Measurements from ENCODE around the gene EML3. TPM values are rescaled to one million over a fixed set of nuclear protein-coding genes. Genes with fewer than 3 reads are reported as not detected.
"Not testable (repeated sequence)": the region's sequence is repeated elsewhere in the genome, so short reads cannot be mapped to it uniquely, and the experiment has no call there.

EML3 gene
- total RNA-seq, 2 experiments from 2014 or later: 126 to 131 TPM

- ChIA-PET CTCF (interaction anchor here (0.8 to 3.2 kb wide), 2 partner anchors 21 to 29 kb away, joined by 3 to 9 read pairs; partner anchors contain the start of genes C11orf98 and CSKMT), POLR2A (interaction anchor here (0.7 to 3.3 kb wide), 3 partner anchors 21 to 27 kb away, joined by 4 to 24 read pairs (median 4); partner anchors contain the start of genes C11orf98, CSKMT, LBHD1 and UQCC3)
These were observed 31.6 kb upstream of the EML3 start for GRCh38 chr11:62644220-62644619.

GRCh38 chr11:62632492-62632891, 19.9 kb upstream of the EML3 start:
- ChIA-PET POLR2A (no interaction called here), CTCF (interaction anchor here (2.5 kb wide), 1 partner anchor 9 kb away, joined by 10 read pairs; no protein-coding TSS in a partner anchor)

- ChIA-PET POLR2A (no interaction called here), CTCF (interaction anchor here (1.0 kb wide), 1 partner anchor 17 kb away, joined by 3 read pairs; no protein-coding TSS in a partner anchor)
These were observed 15.1 kb upstream of the EML3 start for GRCh38 chr11:62627713-62628112.

- ChIA-PET CTCF (interaction anchor here (0.6 to 2.4 kb wide), 7 partner anchors 9 to 239 kb away, joined by 3 to 10 read pairs (median 5); partner anchors contain the start of genes ROM1 and TUT1), POLR2A (interaction anchor here (0.7 to 2.1 kb wide), 12 partner anchors 9 to 166 kb away, joined by 3 to 13 read pairs (median 4); partner anchors contain the start of genes C11orf98, CSKMT, EEF1G and EML3)
These were observed 10.0 kb upstream of the EML3 start for GRCh38 chr11:62622476-62623089.

- POLR2A ChIA-PET: interaction anchor here (0.6 to 2.1 kb wide), 19 partner anchors 9 to 167 kb away, joined by 3 to 13 read pairs (median 5); partner anchors contain the start of genes C11orf98, CSKMT, EEF1G and EML3
These were observed 9.2 kb upstream of the EML3 start, which contains the start of gene B3GAT3 for GRCh38 chr11:62621567-62622470. Gene B3GAT3 (minus strand): TSS chr11:62621986. CDS start chr11:62621947, 39 bp downstream.

GRCh38 chr11:62621027-62621566, 8.5 kb upstream of the EML3 start:
- CTCF ChIA-PET: interaction anchor here (1.0 to 2.4 kb wide), 6 partner anchors 8 to 51 kb away, joined by 3 to 10 read pairs (median 4); partner anchors contain the start of genes C11orf98, CSKMT, INTS5 and LBHD1
- POLR2A ChIA-PET: interaction anchor here (0.6 to 2.1 kb wide), 13 partner anchors 8 to 263 kb away, joined by 3 to 13 read pairs (median 7); partner anchors contain the start of genes C11orf98, CSKMT, EML3 and GANAB

More at GRCh38 chr11:62621567-62622470, 9.2 kb upstream of the EML3 start, which contains the start of gene B3GAT3:
- CTCF ChIA-PET: interaction anchor here (0.6 to 2.4 kb wide), 9 partner anchors 8 to 72 kb away, joined by 3 to 10 read pairs (median 5); partner anchors contain the start of genes C11orf98, CSKMT, INTS5 and LBHD1

GRCh38 chr11:62616957-62617356, 4.4 kb upstream of the EML3 start:
- CTCF ChIA-PET: interaction anchor here (0.9 to 1.6 kb wide), 4 partner anchors 24 to 170 kb away, joined by 3 read pairs; partner anchors contain the start of genes C11orf98, CSKMT and TMEM179B
- POLR2A ChIA-PET: not testable (repeated sequence)

DNA sequence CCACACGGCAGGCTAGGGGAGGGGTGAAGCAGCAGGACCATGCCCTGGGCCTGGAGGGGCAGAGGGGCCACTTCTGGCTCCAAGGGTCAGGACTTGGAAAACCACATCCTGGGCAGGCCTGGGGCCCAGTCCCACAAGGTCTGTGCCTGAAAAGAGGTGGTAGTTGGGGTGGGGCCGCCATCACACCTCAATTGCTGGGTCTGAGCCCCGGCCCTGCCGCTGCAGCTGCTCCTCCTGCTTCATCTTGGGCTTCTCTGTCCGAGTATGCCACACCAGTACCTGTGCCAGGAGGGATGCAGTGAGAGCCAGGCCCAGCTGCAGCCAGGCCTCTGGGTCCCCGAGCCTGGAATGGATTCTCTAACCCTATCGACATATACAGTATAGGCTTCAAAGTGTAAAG, 2.9 kb upstream of the EML3 start:
- POLR2A ChIA-PET: interaction anchor here (0.6 to 0.7 kb wide), 2 partner anchors 16 to 108 kb away, joined by 3 read pairs; no protein-coding TSS in a partner anchor
- CTCF ChIA-PET: interaction anchor here (0.6 to 1.6 kb wide), 3 partner anchors 27 to 172 kb away, joined by 3 read pairs; partner anchors contain the start of gene TMEM179B

DNA sequence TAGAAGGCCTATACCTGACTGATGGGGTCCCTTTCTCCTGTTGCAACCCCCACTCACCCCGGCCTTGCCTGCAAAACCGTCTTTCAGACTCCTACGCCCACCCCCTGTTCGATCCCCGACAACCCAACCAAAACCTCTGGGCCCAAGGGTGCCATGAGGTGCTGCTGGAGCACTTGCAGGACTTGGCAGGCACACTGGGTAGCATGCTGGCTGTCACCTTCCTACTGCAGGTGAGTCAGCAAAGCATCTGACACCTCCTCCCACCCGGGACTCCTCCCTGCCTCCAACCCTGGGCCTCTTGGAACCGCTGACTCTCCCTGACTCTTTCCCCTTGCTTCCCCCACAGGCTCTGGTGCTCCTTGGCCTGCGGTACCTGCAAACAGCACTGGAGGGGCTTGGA, 1.7 kb upstream of the EML3 start:
- CTCF ChIA-PET: no interaction called here
- POLR2A ChIA-PET: no interaction called here

GRCh38 chr11:62613291-62613778, 760 bp upstream of the EML3 start:
- ChIA-PET CTCF (interaction anchor here (0.8 to 6.1 kb wide), 4 partner anchors 8 to 40 kb away, joined by 4 to 46 read pairs (median 4); partner anchors contain the start of genes B3GAT3, INTS5 and TUT1), POLR2A (interaction anchor here (0.6 to 4.0 kb wide), 4 partner anchors 8 to 52 kb away, joined by 3 to 12 read pairs (median 4); partner anchors contain the start of genes B3GAT3, C11orf98, CSKMT and EEF1G)

GRCh38 chr11:62611705-62612365, 740 bp downstream of the EML3 start:
- CTCF ChIA-PET: interaction anchor here (0.5 to 6.1 kb wide), 14 partner anchors 10 to 184 kb away, joined by 3 to 46 read pairs (median 4); partner anchors contain the start of genes B3GAT3, LBHD1, MTA2 and TUT1
- POLR2A ChIA-PET: interaction anchor here (0.6 to 4.0 kb wide), 7 partner anchors 9 to 185 kb away, joined by 3 to 14 read pairs (median 4); partner anchors contain the start of genes C11orf98, CSKMT, EEF1G and MTA2

DNA sequence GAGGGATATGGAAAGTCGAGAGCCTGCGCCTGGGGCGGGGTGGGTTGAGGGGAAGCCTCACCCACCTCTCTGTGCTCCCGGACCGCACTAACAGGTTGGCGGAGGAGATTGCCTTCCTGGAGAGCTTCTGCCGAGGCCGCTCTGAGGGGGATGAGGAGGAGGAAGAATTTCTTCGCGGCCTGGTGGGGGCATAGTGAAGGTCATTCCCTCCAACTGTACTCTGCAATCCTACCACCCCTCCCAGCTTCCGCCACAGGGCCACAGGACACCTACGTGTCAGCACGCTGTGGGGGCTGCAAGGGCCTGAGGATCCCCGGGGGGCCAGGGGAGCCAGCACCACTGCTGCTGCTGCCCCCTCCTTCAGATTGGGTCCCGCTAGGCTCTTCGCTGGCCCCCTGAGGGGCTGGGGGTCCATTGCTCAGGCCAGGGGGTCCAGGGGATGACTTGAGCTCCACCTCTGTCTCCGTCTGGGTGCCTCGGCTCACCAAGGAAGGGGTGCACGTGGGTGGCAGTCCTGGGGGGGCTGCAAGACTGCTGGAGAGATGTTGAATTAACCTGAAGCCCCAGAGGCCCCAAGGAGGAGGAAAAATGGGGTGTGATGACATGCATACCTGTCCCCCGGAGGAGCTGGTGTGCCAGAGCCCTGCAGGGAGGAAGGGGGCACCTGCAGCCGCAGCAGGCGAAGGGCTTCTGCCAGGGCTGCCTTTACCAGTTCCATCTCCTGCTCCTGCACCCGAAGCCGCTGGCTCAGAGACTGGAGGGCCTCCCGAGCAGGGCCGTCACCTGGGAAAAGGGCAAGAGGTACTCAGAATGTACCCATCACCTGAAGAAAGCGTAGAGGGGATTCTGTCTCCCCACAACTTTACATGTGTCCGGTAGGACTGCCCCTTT, 1.5 kb downstream of the EML3 start:
- POLR2A ChIA-PET: interaction anchor here (1.0 to 4.0 kb wide), 5 partner anchors 10 to 54 kb away, joined by 3 to 14 read pairs (median 12); partner anchors contain the start of genes C11orf98, CSKMT, MTA2 and TUT1
- CTCF ChIA-PET: interaction anchor here (0.5 to 6.1 kb wide), 14 partner anchors 10 to 256 kb away, joined by 3 to 46 read pairs (median 4); partner anchors contain the start of genes B3GAT3, MTA2 and TUT1

DNA sequence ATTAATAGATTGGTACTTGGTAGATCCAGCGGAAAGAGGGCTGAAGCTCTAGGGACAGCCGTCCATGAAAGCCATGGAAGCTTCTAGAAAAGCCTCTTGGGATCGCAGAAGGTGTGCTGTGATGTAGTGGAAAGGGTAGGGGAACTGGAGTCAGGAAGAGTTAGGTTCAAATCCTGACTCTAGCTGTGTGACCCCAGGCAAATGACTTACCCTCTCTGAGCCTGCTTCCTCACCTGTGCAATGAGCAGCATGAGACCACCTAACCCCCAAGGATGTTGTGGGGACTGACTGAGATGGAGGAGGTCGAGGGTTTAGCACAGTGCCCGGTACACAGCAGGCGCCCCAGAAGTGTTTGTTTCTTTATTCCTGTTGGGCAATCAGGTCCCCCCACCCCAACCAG, 2.2 kb downstream of the EML3 start:
- POLR2A ChIA-PET: interaction anchor here (4.0 kb wide), 1 partner anchor 55 kb away, joined by 12 read pairs; the partner anchor contains the start of genes C11orf98 and CSKMT
- CTCF ChIA-PET: interaction anchor here (0.5 to 6.1 kb wide), 7 partner anchors 10 to 257 kb away, joined by 3 to 46 read pairs (median 4); partner anchors contain the start of genes MTA2 and TUT1

- POLR2A ChIA-PET: no interaction called here
- CTCF ChIA-PET: interaction anchor here (6.1 kb wide), 1 partner anchor 16 kb away, joined by 46 read pairs; the partner anchor contains the start of gene TUT1
These were observed 3.8 kb downstream of the EML3 start for GRCh38 chr11:62608776-62609175.

DNA sequence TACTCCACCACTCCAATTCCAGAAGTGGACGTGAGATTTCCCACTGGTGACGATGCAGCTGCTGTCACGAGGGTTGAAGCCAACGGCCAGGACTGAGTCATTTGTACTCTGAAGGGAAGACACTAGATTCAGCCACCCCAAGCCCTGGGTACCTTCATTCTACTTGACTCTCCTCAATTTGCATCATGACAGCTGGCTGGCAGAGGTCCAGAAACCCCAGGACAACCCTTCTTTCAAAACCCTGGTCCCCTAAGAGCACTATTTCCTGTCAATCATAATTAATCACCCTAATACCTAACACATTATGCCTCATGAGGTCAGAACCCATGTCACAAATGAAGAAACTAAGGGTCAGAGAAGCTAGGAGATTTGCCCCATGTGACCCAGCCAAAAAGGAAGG, 4.9 kb downstream of the EML3 start:
- POLR2A ChIA-PET: interaction anchor here (0.8 kb wide), 1 partner anchor 16 kb away, joined by 3 read pairs; the partner anchor contains the start of gene TUT1

DNA sequence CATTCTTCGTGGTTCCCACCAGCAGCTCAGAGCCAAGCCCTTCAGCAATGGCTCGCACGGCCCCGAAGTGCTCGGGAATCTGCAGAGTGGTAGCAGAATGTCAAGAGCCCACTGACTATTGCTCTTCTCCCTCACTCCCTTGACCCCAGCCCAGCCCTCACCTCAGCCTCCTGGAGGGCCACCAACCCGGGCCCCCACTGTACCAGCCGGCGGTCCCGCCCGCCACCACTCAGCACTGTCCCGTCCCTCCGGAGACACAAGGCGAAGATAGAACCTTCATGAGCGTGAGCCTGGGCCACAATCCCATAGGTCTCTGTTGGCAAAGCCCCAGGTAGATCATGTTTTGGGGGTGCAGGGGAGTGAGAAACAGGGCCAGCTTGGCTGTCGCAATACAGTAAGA, 6.7 kb downstream of the EML3 start:
- ChIA-PET CTCF (interaction anchor here (1.0 to 1.4 kb wide), 2 partner anchors 14 to 18 kb away, joined by 3 to 4 read pairs; partner anchors contain the start of gene TUT1), POLR2A (no interaction called here)

More for the DNA sequence above, 4.9 kb downstream of the EML3 start:
- CTCF ChIA-PET: interaction anchor here (6.1 kb wide), 1 partner anchor 15 kb away, joined by 46 read pairs; the partner anchor contains the start of gene TUT1

All from activated CD8-positive, alpha-beta memory T cell treated with anti-CD3 and anti-CD28 coated beads for 36 hours (primary cell).